Transverse colon (tissue), 4 donors: ENCODE results near the gene FAM83G. TPM values are rescaled to one million over a fixed set of nuclear protein-coding genes. Genes with fewer than 3 reads are reported as not detected.
"Not testable (repeated sequence)": the region's sequence is repeated elsewhere in the genome, so short reads cannot be mapped to it uniquely, and the experiment has no call there.

Source experiments
- DNase-seq: peaks from one replicate; pipeline ENCODE4 v3.0.0-alpha.2; 2019
- H3K27ac ChIP-seq, 4 donors: fragments of 200-600 bp; sonication (generic); 2 replicates each; pipeline ENCODE4 v1.5.1; 2016 to 2018; ENCODE audit warnings: inconsistent platforms in 4 of 4
- H3K27me3 ChIP-seq: fragments of 200-600 bp; sonication (generic); 2 replicates; pipeline ENCODE4 v1.5.1; 2017; ENCODE audit warnings: inconsistent platforms
- H3K36me3 ChIP-seq, 4 donors: fragments of 200-600 bp; sonication (generic); 2 replicates each; pipeline ENCODE4 v1.5.1; 2017 to 2019; ENCODE audit warnings: inconsistent platforms in 4 of 4
- H3K4me1 ChIP-seq, 4 donors: fragments of 200-600 bp; sonication (generic); 2 replicates each; pipeline ENCODE4 v1.5.1; 2017 to 2020; ENCODE audit warnings: inconsistent platforms in 4 of 4
- H3K4me3 ChIP-seq, 4 donors: fragments of 200-600 bp; sonication (generic); 1 replicate in 1 of 4; 2 replicates in 3 of 4; pipeline versions ENCODE4 v1.5.1 to v1.6.1; 2017 to 2019; ENCODE audit warnings: inconsistent platforms in 4 of 4
- H3K9me3 ChIP-seq, 2 donors: fragments of 200-600 bp; sonication (generic); 2 replicates each; pipeline ENCODE4 v1.5.1; 2017 to 2019; ENCODE audit warnings: inconsistent platforms in 2 of 2
- EP300 ChIP-seq: sonication (generic); formaldehyde crosslinking; IDR thresholded peaks from one replicate; pipeline ENCODE4 v1.6.1; 2017; ENCODE audit warnings: antibody characterized with exemption, low read depth
- POLR2A ChIP-seq: fragments of 450-650 bp; IDR thresholded peaks from one replicate; pipeline ENCODE4 v1.6.1; 2016; ENCODE audit warnings: antibody characterized with exemption, mild to moderate bottlenecking, moderate library complexity
- POLR2AphosphoS5 ChIP-seq, 3 donors: sonication (generic); formaldehyde crosslinking; IDR thresholded peaks; one replicate each; pipeline ENCODE4 v1.6.1; 2016; ENCODE audit warnings: antibody characterized with exemption in 3 of 3
- WGBS, 2 donors: methylation state at CpG; one replicate each; pipeline ENCODE4 v1.1.5; 2018; ENCODE audit warnings: low coverage in 1 of 2; 5-methylcytosine and 5-hydroxymethylcytosine counted together
- in situ Hi-C, 4 donors: fragments of 200-750 bp; cut with MboI; loops; one replicate each; pipeline versions ENCODE4 v1.15.0 to v1.15.1; 2017; ENCODE audit warnings: low sequenced_read_pairs in 3 of 4, low pct_ligation_motif_present in 1 of 4, low pct_unique_long_range_greater_than_20kb in 1 of 4
- intact Hi-C: fragments of 100-400 bp; cut with DNase I; formaldehyde crosslinking; loops from one replicate; pipeline ENCODE4 v1.15.1; 2023; ENCODE audit warnings: low total_unique reads
- total RNA-seq, 4 donors: library from RNA; depleted of rRNA; stranded (reverse); fragments of >200 nt; gene quantifications; one replicate each; pipeline ENCODE4 v1.1.0, GENCODE V29; 2016
- TF ChIP-seq, protein P1 (sequence below), 5 experiments: fragments of 200-600 bp in 3 of 5; fragments of 450-650 bp in 2 of 5; sonication (generic) in 3 of 5; IDR thresholded peaks; 1 replicate in 2 of 5; 2 replicates in 3 of 5; pipeline ENCODE4 v1.5.1; 2016 to 2017; ENCODE audit warnings: antibody characterized with exemption in 5 of 5, inconsistent platforms in 3 of 5, mild to moderate bottlenecking in 2 of 5, moderate library complexity in 1 of 5

FAM83G gene
- total RNA-seq, 4 donors from 2014 or later = 33.6 to 75.6 (median 39.4) TPM

DNA sequence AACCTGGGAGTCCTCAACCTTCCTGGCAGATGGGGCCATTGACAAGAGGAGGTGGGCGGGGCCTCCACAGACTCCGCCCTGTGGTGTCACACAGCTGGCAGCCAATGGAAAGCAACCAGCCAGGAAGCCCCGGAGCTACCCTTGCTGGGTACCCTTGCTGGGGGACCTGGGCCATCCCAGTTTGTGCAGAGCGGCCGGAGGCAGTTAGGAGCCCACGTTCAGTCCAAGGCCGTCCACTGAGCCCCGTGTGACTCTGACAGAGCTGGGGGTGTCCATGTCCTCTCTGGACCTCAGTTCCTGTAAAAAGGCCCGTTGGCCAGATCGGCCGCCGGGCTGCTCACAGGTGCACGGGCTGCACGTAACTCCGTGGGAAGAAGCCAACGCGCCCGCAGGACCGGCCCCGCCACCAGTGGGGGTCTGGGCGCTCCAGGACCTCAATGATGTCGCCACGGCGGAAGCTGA lies 17.1 kb upstream of the FAM83G start:
- 95% methylated on average over 22 of the region's 24 CpGs; no CpG with 5 or more reads in 1 of the 2 donors for WGBS, 2 donors

DNA sequence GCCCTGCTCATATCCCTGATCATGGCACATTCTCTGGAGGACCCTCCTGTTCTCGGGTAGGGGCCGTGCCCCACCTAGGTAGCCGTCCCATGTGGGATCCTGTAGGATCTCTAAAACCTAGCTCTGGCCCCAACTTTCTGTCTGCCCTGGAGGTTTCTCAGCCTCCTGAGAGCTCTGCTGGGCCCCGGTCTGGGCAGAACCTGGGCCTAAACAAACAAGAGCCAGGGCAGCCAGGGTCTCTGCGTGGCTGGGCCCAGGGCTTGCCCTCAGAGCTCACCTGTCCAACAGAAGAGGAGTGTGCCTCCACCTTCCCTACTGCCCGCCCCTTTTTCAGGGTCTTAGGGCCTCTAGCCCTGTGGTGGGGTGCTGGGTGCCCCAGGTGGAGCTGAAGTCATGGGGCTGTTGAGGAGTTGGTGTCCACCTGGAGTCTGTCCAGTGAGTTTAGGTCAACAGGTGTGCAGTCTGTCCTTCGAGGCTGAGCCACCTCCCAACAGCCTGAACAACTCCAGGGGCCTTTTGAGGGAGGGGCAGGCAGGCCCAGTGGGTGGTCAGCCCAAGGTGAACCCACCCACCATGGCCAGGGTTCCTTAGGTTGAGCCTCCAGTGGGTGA lies 16.6 kb upstream of the FAM83G start:
- WGBS, 2 donors = 91% methylated on average over 7 of the region's 7 CpGs; no CpG with 5 or more reads in 1 of the 2 donors
- intact Hi-C loops, H3K36me3 ChIP-seq, H3K27ac ChIP-seq, H3K27me3 ChIP-seq, in situ Hi-C loops, H3K4me1 ChIP-seq, H3K9me3 ChIP-seq, DNase-seq, H3K4me3 ChIP-seq: not testable (repeated sequence)

More for the DNA sequence above, 17.1 kb upstream of the FAM83G start:
- Histone ChIP-seq H3K4me1 (peaks cover 0 to 7% (median 6%) of the 10 kb centered on the region in 4 donors), H3K36me3 (no peaks in the 10 kb centered on the region), H3K27ac (no peak overlapping the region), H3K9me3 (no peaks in the 10 kb centered on the region), H3K27me3 (no peaks in the 10 kb centered on the region), H3K4me3 (no peak overlapping the region)
- DNase-seq = no peak
- in situ Hi-C loops (no loop called here), intact Hi-C loops (no loop called here)
- TF ChIP-seq POLR2A = no peak
- no peak for TF ChIP-seq POLR2AphosphoS5 (IDR thresholded peaks at IDR 0.05)
- TF ChIP-seq EP300 = no peak
- TF ChIP-seq, protein P1, sequence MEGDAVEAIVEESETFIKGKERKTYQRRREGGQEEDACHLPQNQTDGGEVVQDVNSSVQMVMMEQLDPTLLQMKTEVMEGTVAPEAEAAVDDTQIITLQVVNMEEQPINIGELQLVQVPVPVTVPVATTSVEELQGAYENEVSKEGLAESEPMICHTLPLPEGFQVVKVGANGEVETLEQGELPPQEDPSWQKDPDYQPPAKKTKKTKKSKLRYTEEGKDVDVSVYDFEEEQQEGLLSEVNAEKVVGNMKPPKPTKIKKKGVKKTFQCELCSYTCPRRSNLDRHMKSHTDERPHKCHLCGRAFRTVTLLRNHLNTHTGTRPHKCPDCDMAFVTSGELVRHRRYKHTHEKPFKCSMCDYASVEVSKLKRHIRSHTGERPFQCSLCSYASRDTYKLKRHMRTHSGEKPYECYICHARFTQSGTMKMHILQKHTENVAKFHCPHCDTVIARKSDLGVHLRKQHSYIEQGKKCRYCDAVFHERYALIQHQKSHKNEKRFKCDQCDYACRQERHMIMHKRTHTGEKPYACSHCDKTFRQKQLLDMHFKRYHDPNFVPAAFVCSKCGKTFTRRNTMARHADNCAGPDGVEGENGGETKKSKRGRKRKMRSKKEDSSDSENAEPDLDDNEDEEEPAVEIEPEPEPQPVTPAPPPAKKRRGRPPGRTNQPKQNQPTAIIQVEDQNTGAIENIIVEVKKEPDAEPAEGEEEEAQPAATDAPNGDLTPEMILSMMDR (IDR thresholded peaks at IDR 0.05) = no peak

DNA sequence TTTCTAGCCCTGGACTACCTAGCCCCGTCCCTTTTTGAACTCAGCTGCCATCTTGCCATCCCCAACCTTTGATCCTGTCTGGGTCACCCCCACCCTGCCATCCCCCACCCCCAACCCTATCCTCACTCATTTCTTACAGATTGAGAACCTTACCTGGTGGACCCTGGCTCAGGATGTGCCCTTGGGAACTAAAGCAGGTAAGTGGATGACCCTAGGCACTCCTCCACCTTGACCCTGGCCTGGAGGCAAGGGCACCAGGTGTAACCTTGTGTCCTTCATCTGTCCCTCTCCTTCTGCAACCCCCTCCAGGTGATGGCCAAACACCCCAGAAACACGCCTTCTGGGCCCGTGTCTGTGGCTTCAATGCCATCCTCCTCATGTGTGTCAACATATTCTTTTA lies 15.5 kb upstream of the FAM83G start:
- 97 to 100% methylated on average over 1 to 3 of the region's 3 CpGs for WGBS, 2 donors
- no peaks in the 10 kb centered on the region for H3K9me3 ChIP-seq
- TF ChIP-seq, protein P1 (IDR thresholded peaks at IDR 0.05) = no peak
- TF ChIP-seq POLR2A = no peak
- TF ChIP-seq EP300 = no peak
- TF ChIP-seq POLR2AphosphoS5 (IDR thresholded peaks at IDR 0.05) = no peak
- no peak overlapping the region for H3K4me3 ChIP-seq
- H3K27ac ChIP-seq = no peak overlapping the region
- no peaks in the 10 kb centered on the region for H3K27me3 ChIP-seq
- no peak for DNase-seq
- peaks cover 0 to 7% (median 6%) of the 10 kb centered on the region in 4 donors for H3K4me1 ChIP-seq
- intact Hi-C loops = no loop called here
- H3K36me3 ChIP-seq = no peaks in the 10 kb centered on the region
- in situ Hi-C loops = no loop called here

DNA sequence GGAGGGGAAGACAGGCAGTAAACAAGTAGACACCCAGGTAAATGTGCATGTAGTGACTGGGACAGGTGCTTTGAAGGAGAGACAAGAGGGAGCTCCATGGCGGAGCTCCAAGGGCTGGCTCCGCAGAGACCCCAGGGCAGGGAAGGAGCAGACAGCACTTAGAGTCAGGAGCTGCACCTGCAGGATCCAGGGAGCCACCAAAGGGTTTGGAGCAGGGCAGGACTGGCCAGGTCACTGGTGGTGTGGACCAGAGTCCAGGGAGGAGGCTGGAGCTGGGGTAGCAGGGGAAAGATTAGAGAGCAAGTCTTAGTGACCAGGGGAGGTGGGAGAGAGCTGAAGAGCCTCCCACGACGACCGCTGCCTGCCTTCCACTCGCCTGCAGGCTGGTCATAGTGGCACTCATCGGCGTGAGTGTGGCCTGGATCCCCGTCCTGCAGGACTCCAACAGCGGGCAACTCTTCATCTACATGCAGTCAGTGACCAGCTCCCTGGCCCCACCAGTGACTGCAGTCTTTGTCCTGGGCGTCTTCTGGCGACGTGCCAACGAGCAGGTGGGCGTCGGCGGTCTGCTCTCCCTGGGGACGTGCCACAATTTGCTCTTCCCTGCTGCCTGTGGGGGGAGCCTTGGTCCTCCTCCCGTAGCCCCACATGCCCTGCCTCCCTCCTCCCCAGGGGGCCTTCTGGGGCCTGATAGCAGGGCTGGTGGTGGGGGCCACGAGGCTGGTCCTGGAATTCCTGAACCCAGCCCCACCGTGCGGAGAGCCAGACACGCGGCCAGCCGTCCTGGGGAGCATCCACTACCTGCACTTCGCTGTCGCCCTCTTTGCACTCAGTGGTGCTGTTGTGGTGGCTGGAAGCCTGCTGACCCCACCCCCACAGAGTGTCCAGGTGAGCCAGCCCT lies 14.7 kb upstream of the FAM83G start:
- TF ChIP-seq EP300 = no peak
- no peak for TF ChIP-seq POLR2A
- TF ChIP-seq, protein P1 (IDR thresholded peaks at IDR 0.05) = no peak
- no peak for TF ChIP-seq POLR2AphosphoS5 (IDR thresholded peaks at IDR 0.05)
- Histone ChIP-seq H3K36me3 (no peaks in the 10 kb centered on the region), H3K27me3 (no peaks in the 10 kb centered on the region), H3K9me3 (no peaks in the 10 kb centered on the region), H3K4me3 (no peak overlapping the region), H3K4me1 (peaks cover 0 to 10% (median 6%) of the 10 kb centered on the region in 4 donors), H3K27ac (no peak overlapping the region)
- no peak for DNase-seq
- 68 to 90% methylated on average over 2 to 27 of the region's 27 CpGs for WGBS, 2 donors
- intact Hi-C loops = no loop called here
- in situ Hi-C loops = no loop called here
